ENCODE measurements around the gene PLEKHD1. TPM values are rescaled to one million over a fixed set of nuclear protein-coding genes. Genes with fewer than 3 reads are reported as not detected.
A peak's percentile ranks its signal among the peaks of the same experiment; 100 is the strongest.

PLEKHD1 gene
- total RNA-seq, 1 donor = under 0.01 TPM

DNA sequence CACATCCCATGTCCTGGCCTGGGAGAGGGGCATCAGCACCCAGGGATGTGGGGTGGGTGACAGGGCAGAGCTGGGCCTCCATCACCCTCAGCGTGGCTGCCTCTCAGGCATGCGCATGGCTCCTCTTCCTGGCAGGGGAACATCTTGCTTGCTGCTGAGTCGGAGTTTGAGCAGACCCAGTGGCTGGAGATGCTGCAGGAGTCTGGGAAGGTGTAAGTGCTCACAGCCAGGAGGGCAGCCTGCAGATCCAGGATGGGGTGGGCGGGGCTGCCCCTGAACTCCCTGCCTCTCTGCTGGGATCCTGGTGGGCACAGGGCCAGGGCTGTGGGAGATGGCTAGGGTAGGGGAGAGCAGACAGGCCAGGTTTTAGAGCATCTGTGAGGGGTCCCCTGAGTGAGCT, 16.2 kb downstream of the PLEKHD1 start:
- H3K4me3 ChIP-seq (ENCODE audit: insufficient read depth, low read length) = no peak overlapping the region
- no peak overlapping the region for H3K27ac ChIP-seq (ENCODE audit: low read depth, low read length)
- H3K4me1 ChIP-seq (ENCODE audit: insufficient read depth, low read length) = peaks cover 6% of the 10 kb centered on the region
- no peak for DNase-seq (ENCODE audit: insufficient read length, low spot score, missing footprints)
- H3K36me3 ChIP-seq (ENCODE audit: insufficient read depth, low read length) = no peaks in the 10 kb centered on the region
- H3K9me3 ChIP-seq (ENCODE audit: low read depth, low read length) = no peaks in the 10 kb centered on the region
- peaks cover 10% of the 10 kb centered on the region for H3K27me3 ChIP-seq (ENCODE audit: insufficient read depth, low read length)
- TF ChIP-seq, protein P1, sequence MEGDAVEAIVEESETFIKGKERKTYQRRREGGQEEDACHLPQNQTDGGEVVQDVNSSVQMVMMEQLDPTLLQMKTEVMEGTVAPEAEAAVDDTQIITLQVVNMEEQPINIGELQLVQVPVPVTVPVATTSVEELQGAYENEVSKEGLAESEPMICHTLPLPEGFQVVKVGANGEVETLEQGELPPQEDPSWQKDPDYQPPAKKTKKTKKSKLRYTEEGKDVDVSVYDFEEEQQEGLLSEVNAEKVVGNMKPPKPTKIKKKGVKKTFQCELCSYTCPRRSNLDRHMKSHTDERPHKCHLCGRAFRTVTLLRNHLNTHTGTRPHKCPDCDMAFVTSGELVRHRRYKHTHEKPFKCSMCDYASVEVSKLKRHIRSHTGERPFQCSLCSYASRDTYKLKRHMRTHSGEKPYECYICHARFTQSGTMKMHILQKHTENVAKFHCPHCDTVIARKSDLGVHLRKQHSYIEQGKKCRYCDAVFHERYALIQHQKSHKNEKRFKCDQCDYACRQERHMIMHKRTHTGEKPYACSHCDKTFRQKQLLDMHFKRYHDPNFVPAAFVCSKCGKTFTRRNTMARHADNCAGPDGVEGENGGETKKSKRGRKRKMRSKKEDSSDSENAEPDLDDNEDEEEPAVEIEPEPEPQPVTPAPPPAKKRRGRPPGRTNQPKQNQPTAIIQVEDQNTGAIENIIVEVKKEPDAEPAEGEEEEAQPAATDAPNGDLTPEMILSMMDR (IDR thresholded peaks at IDR 0.05; ENCODE audit: extremely low read depth, low read depth, low read length) = no peak
- H3K79me2 ChIP-seq (ENCODE audit: insufficient read depth, low read length) = no peaks in the 10 kb centered on the region
- no peak overlapping the region for H2AFZ ChIP-seq (ENCODE audit: low read length)
- H4K20me1 ChIP-seq (ENCODE audit: insufficient read depth, low read length) = no peaks in the 10 kb centered on the region
- no peak overlapping the region for H3K4me2 ChIP-seq (ENCODE audit: insufficient read depth, low read length)

DNA sequence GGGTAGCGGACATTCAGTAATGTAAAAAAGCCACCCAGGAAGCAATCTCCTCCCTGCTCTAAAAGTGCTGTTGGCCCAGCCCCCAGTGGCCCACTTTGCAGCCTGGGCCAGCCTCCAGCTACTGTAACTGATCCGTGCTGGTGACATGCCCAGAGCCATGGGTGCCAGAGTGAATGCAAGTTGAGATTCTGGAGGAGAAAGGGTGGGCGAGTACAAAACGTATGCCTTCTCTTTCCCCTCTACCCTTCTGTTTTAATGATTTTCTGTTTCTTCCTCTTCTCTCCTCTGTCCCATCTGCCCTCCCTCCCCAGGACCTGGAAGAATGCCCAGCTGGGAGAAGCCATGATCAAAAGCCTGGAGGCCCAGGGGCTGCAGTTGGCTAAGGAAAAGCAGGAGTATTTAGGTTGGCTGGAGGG, 16.9 kb downstream of the PLEKHD1 start:
- Histone ChIP-seq H3K4me1 (ENCODE audit: insufficient read depth, low read length) (peaks cover 6% of the 10 kb centered on the region), H3K4me3 (ENCODE audit: insufficient read depth, low read length) (no peak overlapping the region), H2AFZ (ENCODE audit: low read length) (no peak overlapping the region), H4K20me1 (ENCODE audit: insufficient read depth, low read length) (no peaks in the 10 kb centered on the region), H3K27me3 (ENCODE audit: insufficient read depth, low read length) (peaks cover 10% of the 10 kb centered on the region), H3K79me2 (ENCODE audit: insufficient read depth, low read length) (no peaks in the 10 kb centered on the region), H3K9me3 (ENCODE audit: low read depth, low read length) (no peaks in the 10 kb centered on the region), H3K36me3 (ENCODE audit: insufficient read depth, low read length) (no peaks in the 10 kb centered on the region), H3K27ac (ENCODE audit: low read depth, low read length) (no peak overlapping the region), H3K4me2 (ENCODE audit: insufficient read depth, low read length) (peak overlapping the region; percentile 15)
- TF ChIP-seq, protein P1 (IDR thresholded peaks at IDR 0.05; ENCODE audit: extremely low read depth, low read depth, low read length) = no peak
- DNase-seq (ENCODE audit: insufficient read length, low spot score, missing footprints) = peak; percentile 76

- Histone ChIP-seq H3K36me3 (ENCODE audit: insufficient read depth, low read length) (no peaks in the 10 kb centered on the region), H3K79me2 (ENCODE audit: insufficient read depth, low read length) (no peaks in the 10 kb centered on the region), H3K27ac (ENCODE audit: low read depth, low read length) (no peak overlapping the region), H2AFZ (ENCODE audit: low read length) (no peak overlapping the region), H3K4me3 (ENCODE audit: insufficient read depth, low read length) (no peak overlapping the region), H3K4me1 (ENCODE audit: insufficient read depth, low read length) (peaks cover 6% of the 10 kb centered on the region), H3K9me3 (ENCODE audit: low read depth, low read length) (no peaks in the 10 kb centered on the region), H4K20me1 (ENCODE audit: insufficient read depth, low read length) (no peaks in the 10 kb centered on the region), H3K4me2 (ENCODE audit: insufficient read depth, low read length) (no peak overlapping the region), H3K27me3 (ENCODE audit: insufficient read depth, low read length) (peaks cover 10% of the 10 kb centered on the region)
- TF ChIP-seq, protein P1 (IDR thresholded peaks at IDR 0.05; ENCODE audit: extremely low read depth, low read depth, low read length) = no peak
- no peak for DNase-seq (ENCODE audit: insufficient read length, low spot score, missing footprints)
Measured at GRCh38 chr14:69504775-69505174, 20.2 kb downstream of the PLEKHD1 start.

DNA sequence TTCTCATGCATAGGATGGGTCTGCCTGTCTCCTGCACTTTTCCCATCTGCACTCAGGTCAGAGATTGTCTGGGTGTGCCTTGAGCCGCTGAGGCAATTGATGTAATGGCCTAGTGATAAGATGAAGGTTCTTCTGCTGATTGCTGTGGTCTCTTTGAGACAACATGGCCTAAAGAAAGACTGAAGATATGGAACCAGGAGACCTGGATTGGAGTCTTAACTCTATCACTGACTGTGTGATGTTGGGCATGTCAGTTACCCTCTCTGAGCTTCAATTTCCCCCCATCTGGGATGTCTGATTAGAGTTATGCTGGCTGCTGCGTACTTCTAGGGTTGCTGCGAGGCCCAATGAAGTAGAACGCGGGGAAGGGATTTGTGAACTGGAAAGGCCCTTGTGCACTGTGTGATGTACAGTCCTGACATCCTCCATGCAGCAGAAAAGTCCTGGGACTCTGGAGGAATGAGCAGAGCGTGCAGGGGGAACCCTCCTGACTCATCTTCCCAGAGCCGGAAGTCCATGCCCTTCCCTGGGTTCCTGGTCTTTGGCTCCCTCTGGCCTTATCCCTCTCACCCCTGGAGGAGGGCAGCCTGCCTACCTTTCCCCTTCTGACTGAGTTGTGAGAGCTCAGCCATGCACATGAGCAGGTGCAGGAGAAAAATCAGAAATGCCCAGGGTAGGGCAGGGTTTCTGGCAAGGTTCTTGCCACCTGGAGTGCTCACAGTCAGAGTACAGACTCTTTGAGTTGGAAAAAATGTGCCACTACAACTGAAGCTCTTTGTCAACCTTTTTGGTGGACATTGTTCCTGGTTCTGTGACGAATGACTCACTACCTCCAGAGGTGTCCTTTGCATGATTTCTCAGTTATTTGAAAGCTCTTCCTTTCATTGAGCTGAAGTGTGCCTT, 21.1 kb downstream of the PLEKHD1 start:
- no peak overlapping the region for H2AFZ ChIP-seq (ENCODE audit: low read length)
- H4K20me1 ChIP-seq (ENCODE audit: insufficient read depth, low read length) = no peaks in the 10 kb centered on the region
- H3K4me2 ChIP-seq (ENCODE audit: insufficient read depth, low read length) = no peak overlapping the region
- no peak overlapping the region for H3K4me3 ChIP-seq (ENCODE audit: insufficient read depth, low read length)
- H3K79me2 ChIP-seq (ENCODE audit: insufficient read depth, low read length) = no peaks in the 10 kb centered on the region
- no peak for DNase-seq (ENCODE audit: insufficient read length, low spot score, missing footprints)
- no peaks in the 10 kb centered on the region for H3K9me3 ChIP-seq (ENCODE audit: low read depth, low read length)
- H3K36me3 ChIP-seq (ENCODE audit: insufficient read depth, low read length) = no peaks in the 10 kb centered on the region
- TF ChIP-seq, protein P1 (IDR thresholded peaks at IDR 0.05; ENCODE audit: extremely low read depth, low read depth, low read length) = no peak
- H3K27me3 ChIP-seq (ENCODE audit: insufficient read depth, low read length) = peaks cover 15% of the 10 kb centered on the region
- no peak overlapping the region for H3K27ac ChIP-seq (ENCODE audit: low read depth, low read length)
- H3K4me1 ChIP-seq (ENCODE audit: insufficient read depth, low read length) = peaks cover 6% of the 10 kb centered on the region
